Globus pallidus (tissue), 1 donor: ENCODE data around the gene PAQR7.

ENCODE experiments used
- DNase-seq: peaks from one replicate; pipeline ENCODE4 v3.0.0-alpha.2; 2015; ENCODE audit warnings: low spot score

The PAQR7 gene

GRCh38 chr1:25902462-25902861 is 27.0 kb upstream of the PAQR7 start:
- peak; percentile 42 for DNase-seq

- DNase-seq: peak; percentile 94
Observed at GRCh38 chr1:25900219-25900618, 24.7 kb upstream of the PAQR7 start.

- peak; percentile 78 for DNase-seq
Observed at GRCh38 chr1:25899792-25900191, 24.3 kb upstream of the PAQR7 start.

DNA sequence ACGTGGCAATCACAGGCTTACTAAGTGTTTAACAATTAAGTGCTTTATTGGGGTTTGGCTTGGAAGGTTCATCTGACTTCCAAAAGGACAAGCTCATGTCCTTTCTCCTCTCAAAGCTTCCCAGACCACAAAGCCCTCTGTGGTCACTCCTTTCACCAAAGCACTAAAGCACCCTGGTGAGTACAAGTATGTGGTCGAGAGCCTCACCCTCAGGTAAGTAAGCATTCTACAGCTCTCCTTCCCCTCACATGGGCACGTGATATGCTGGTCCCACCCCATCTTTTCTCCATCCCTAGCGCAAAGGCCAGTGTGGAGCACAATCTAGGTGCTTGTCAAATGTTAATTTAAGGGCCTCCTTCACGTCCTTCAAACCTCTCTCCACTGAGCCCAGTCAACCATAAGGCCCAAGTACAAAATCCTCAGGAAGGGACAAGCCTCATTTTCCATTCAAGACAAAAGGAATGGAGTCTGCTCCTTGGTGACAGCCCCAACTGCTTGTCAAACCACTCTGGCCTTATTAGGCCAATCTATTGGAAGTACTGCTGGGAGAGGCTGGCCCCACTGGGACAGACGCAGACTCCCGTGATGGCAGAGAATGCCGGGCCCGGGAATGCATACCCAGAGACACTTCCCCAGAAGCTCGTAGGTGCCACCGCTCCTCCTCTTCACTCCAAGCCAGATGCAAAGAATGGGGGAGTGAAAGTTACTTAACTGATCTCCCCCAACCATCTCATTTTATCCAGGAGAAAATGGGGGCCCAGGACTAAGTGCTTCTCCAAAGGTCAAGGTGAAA is 22.9 kb upstream of the PAQR7 start:
- no peak for DNase-seq

DNA sequence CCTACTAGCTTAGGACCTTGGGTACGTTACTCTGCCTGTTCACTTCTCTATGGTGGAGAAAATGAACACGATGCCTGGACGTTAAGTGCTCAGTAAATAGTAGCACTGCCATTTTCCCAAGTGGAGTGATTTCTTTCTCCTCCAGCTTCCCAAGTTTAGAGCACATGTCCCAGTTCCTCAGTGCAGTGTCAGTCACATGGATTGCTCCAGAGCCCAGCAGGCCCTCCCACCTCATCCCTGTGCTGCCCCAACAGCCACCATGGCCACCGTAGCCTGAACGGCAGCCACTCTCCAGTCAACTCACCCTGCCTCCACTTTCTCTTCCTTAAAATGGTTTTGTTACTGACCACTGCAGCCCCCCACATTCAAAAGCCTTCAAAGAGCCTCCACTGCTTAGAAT is 22.2 kb upstream of the PAQR7 start:
- DNase-seq: no peak

GRCh38 chr1:25896266-25896665 is 20.8 kb upstream of the PAQR7 start:
- peak; percentile 20 for DNase-seq

DNA sequence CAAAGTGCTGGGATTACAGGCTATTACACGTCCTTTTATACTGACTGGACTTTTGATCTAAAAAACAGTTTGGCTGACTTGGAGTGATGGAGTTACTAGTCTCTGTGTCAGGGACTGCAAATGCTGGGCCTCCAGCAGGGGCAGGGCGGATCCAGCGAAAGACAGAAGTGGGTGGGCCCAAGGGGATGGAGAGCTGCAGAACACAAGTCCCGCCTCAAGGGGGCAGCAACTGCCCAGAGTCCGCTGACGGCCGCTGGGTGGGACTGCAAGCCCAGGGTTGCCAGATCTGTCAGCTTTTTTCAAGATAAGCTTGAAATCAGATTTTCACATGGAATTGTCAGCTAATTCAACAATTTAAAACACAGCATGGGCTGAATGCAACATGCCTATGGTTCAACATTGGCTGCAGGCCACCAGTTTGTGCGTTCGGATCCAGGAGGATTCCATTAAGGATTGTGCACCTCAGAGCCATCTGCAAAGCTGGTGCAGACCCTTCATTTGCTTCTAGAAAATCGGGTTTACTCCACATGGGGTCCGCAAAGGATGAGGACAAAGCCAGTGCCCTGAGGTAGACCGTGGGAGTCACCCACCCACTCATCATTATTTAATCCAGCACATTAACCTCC is 20.0 kb upstream of the PAQR7 start:
- peak; percentile 94 for DNase-seq

GRCh38 chr1:25893116-25893515 is 17.6 kb upstream of the PAQR7 start:
- DNase-seq: no peak

DNA sequence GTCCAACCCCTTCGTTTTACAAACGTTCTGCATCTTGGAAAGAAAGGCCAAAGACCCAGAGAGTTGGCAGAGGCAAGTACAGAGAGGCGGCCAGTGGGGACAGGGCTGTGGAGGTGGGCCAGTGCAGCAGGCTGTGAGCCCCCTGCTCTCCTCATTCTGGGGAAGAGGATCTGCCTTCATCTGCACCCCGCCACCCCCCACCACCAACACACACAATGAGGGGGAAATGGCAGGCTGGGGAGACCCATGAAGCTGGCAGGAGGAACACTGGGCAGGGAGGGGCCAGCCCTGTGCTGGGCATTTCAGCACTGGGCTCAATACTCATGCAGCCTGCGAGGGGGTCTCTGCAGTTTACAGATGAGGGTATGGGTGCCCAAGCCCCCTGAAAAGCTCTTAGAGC is 16.1 kb upstream of the PAQR7 start:
- DNase-seq: no peak

GRCh38 chr1:25890239-25891034 is 14.9 kb upstream of the PAQR7 start:
- DNase-seq: no peak

GRCh38 chr1:25889470-25889869 is 14.0 kb upstream of the PAQR7 start:
- DNase-seq: no peak

DNA sequence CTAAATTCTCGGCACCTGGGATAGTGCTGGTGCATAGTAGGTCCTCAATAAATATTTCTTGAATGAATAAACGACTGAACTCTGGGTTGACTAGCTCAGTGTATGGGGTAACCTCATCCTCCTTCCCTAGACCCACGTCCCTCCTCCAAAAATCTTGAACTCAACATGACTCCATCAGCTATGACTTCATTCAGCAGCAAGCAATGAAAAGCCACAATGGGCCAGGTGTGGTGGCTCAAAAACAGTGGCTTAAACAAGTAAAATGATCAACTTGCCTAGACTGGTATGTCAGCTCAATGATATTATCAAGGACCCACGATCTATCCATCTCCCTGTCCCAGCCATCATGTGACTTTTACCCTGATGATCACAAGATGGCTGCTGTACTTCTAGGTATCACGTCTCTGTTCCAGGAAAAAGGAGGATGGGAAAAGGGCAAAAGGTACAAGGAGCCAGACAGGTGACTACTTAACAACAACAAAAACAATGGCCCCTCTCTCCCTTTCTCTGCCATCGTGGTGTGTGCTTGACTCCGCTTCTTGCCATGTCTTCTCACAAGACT is 13.0 kb upstream of the PAQR7 start:
- no peak for DNase-seq

DNA sequence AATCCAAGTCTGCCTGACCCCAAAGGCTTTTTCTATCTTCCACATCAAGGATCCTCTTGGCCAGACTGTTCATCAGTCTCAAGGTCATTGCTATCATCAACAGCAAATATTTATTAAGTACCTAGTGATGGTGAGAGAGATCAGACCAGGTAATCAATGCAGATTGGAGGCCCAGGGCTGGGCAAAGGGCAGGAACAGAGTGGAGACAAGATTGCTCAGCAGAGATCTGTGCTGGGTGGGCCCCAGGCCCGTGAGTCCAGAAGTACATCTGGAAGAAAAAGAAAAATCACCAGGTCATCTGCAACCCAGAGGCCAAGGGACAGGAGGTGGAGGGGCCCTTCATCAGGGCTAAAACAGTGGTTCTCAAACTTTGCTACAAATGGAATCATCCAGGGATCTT is 10.1 kb upstream of the PAQR7 start:
- DNase-seq: no peak

DNA sequence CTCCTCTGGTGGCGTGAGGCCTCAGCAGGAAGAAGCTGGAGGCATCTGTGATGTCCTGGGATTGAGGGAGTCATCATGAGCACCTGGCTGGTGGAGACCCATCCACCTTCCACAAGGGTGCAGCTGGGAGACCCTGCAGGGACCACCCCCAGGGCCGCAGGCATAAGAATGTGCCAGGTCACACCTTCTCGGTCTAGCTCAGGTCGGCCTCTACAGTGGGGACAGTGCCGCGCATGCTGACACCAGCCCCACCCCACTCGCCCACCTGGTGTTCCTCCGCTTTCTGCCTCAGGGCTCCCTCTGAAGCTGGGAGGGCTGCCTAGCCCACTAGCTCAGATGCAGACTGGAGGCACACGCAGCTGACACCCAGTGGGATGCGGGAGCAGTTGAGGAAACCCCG is 5.8 kb upstream of the PAQR7 start:
- DNase-seq: no peak

GRCh38 chr1:25880518-25880917 is 5.0 kb upstream of the PAQR7 start:
- DNase-seq: no peak

DNA sequence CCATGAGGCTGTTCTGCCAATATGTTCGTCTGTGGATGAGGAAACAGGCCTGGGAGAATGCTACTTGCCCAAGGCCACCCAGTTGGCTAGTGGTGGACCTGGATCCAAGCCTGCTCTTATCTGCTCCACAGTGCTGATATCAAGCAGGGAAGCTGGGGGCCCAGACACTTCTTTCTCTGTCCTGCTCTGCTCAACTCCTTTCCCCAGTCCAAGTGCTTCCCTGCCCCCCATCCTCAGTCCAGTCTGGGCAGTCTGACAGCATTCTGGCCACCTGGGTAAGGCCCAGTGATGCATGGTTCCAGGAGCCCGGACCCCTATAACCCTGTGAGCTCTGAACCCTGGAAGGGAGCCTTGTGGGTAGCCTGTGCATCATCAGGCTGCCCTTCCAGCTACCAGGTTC is 4.2 kb upstream of the PAQR7 start:
- DNase-seq: no peak

- DNase-seq: no peak
Observed at GRCh38 chr1:25878690-25879089, 3.2 kb upstream of the PAQR7 start.

DNA sequence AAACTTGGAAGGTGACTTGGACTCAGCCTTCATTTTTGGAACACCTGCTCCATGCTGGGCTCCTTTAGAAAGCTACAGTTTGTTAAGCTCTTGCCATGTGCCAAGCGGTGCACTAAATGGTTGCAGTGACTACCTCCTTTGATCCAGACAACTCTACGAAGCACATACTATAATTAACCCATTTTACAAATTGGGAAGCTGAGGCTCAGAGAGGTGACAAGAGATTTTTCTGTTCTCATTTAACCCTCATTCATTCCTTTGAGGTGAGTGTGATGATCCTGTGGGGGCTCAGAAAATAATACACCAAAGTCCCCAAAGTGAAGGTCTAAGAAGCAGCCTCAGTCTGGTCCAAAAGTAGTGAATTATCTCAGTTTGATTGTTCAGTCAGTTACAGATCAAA is 1.6 kb upstream of the PAQR7 start:
- no peak for DNase-seq

- no peak for DNase-seq
Observed at GRCh38 chr1:25876693-25877077, 1.2 kb upstream of the PAQR7 start.

- no peak for DNase-seq
Observed at GRCh38 chr1:25875856-25876692, 566 bp upstream of the PAQR7 start.

DNA sequence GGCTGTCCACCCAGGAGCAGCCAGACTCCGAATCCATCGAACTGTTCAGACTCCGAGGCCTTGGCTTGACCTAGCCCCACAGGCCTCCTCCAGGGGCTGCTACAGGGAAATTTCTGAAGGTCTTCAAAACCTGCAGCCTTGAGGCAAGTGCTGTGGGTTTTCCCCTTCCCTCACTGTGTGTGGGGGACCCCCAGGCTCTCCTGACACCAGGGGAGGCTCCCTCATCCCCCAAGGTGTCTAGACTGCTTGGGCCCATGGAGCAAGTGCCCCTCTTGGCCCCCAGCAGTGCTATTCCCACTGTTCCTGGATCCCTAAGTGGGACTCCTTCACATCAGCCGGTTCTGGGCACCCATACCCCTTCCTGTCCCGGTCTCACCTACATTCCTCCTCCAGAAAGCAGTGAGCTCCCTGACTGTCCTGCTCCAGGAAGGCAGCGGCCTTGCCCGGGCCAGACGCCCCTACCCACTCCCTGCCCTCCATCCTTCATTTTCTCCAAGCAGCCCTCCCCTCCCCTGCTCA is 814 bp downstream of the PAQR7 start:
- DNase-seq: no peak

DNA sequence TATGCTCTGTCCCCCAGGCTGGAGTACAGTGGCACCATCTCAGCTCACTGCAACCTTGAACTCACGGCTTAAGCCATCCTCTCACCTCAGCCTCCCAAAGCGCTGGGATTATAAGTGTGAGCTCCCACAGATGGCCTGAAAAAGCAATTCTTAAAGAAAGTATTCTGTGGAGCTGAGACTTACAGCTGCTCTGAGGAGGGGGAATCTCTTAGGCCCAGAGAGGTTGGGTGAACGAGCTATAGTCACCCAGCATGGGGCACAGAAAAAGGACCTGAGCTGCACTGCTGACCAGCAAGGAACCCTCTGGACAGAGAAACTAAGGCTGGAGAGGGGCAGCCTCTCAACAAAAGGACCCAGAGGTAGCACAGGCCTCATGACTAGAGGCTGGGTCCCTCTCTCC is 1.3 kb downstream of the PAQR7 start:
- DNase-seq: no peak
